GM12872 (cell line): Measurements from ENCODE around the gene RNF38.

Source experiments
- CTCF ChIP-seq: IDR thresholded peaks from 3 replicates; pipeline ENCODE4 v1.5.1; 2011; ENCODE audit warnings: low read depth, mild to moderate bottlenecking, low read length, moderate library complexity; ENCODE audit not compliant: insufficient read depth

RNF38 gene

GRCh38 chr9:36293918-36294317 is 106.2 kb downstream of the RNF38 start:
- no peak for TF ChIP-seq CTCF

- TF ChIP-seq CTCF = no peak
Observed at GRCh38 chr9:36293171-36293570, 106.9 kb downstream of the RNF38 start.

- TF ChIP-seq CTCF = no peak
Observed at GRCh38 chr9:36292641-36293040, 107.4 kb downstream of the RNF38 start.

GRCh38 chr9:36290996-36291395 is 109.1 kb downstream of the RNF38 start:
- TF ChIP-seq CTCF = no peak

GRCh38 chr9:36289836-36290435 is 110.1 kb downstream of the RNF38 start:
- no peak for TF ChIP-seq CTCF

- no peak for TF ChIP-seq CTCF
Observed at GRCh38 chr9:36288070-36288469, 112.0 kb downstream of the RNF38 start.
